ENCODE results near the gene DNAAF5.

Gene DNAAF5

DNA sequence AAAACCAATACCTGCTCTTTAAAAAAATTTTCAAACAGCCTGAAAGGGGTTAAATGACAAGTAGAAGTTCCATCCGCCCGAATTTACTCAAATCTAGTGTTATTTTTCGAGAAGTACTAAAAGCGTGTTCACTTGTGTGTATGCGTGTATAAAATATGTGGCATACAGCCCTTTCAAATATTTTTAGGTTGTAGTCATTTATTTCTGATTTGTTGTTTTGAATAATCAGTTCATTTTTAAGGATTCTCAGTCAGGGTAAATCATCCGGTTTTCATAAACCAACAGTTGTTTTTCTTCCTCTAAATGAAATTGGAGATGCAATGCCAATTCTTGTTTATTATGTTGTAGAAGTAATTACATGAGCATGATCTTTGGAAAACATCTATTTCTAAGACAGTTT is 98.9 kb downstream of the DNAAF5 start:
- DNase-seq (ENCODE audit: low read depth), result no peak
- TF ChIP-seq, protein P1, sequence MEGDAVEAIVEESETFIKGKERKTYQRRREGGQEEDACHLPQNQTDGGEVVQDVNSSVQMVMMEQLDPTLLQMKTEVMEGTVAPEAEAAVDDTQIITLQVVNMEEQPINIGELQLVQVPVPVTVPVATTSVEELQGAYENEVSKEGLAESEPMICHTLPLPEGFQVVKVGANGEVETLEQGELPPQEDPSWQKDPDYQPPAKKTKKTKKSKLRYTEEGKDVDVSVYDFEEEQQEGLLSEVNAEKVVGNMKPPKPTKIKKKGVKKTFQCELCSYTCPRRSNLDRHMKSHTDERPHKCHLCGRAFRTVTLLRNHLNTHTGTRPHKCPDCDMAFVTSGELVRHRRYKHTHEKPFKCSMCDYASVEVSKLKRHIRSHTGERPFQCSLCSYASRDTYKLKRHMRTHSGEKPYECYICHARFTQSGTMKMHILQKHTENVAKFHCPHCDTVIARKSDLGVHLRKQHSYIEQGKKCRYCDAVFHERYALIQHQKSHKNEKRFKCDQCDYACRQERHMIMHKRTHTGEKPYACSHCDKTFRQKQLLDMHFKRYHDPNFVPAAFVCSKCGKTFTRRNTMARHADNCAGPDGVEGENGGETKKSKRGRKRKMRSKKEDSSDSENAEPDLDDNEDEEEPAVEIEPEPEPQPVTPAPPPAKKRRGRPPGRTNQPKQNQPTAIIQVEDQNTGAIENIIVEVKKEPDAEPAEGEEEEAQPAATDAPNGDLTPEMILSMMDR (conservative IDR thresholded peaks at IDR 0.05; ENCODE audit: low read depth, low read length), result no peak
- no peak overlapping the region for H3K4me3 ChIP-seq (ENCODE audit: low read length)

DNA sequence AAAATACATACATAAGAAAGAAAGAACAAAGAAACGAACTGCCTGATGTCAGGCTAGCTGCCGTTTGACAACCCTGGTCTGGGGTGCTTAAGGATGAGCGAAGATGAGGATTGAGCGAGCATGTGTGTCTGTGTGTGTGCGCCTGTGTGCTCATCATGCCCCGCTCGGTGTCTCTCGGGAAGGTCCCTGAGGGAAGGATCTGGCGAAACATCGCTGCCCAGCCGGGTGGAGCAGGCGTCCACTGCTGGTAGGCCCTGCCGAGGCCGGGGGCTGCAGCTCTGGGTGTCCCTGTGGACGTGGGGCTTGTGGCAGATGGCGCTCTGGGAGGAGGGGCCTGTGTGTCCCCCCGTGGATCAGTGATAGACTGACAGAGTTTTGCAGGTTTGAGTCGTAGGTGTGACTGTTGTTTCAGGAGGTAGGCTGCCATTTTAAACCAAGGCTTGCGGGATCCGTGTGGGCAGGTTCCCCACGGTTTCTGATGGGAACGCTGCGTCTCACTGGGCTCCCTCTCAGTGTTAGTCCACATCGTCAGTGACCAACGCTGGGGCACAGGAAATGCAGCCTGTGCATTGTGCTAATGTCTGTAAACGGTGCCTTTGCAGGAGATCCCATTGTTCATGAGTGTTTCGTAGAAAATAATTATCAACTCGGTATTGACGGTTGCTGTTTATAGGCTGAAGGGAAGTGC is 99.9 kb downstream of the DNAAF5 start:
- TF ChIP-seq, protein P1 (conservative IDR thresholded peaks at IDR 0.05; ENCODE audit: low read depth, low read length), result no peak
- no peak overlapping the region for H3K4me3 ChIP-seq (ENCODE audit: low read length)
- DNase-seq (ENCODE audit: low read depth), result no peak

DNA sequence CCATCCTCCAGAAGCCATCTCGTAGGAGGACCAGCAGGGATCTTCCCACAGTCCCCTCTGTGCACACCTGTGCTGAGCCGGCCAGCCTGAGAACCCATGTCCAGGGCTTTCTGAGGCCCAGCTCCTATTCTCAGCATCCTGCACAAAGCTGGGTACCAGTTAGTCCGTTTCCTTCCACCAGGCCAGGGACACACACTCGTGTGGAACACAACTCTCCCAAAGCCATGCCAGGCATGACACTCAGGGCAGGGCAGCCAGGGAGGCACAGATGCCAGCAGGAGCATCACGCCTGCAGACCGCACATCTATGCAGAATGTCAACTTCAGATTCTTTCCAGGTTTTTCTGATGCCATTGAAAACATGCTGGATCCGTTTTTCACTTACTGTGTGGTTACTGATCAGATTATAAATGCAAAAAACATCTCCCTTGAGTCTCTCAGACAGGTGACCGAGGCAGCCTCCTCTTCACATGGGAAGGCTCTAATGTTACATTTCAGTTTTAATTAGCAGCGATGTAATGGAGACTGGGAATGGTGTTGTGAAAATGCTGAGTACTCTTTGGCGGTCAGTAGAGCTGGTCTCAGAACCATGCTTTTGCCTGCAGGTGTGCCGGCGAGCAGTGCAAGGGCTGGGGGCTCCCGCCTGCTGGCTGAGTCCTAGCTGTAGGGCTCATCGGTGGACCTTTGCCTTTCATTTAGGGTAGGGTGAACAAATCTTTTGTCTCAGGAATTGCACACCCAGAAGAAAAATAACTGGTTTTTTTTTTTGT is 102.5 kb downstream of the DNAAF5 start:
- TF ChIP-seq, protein P1 (conservative IDR thresholded peaks at IDR 0.05; ENCODE audit: low read depth, low read length), result no peak
- DNase-seq (ENCODE audit: low read depth), result no peak
- H3K4me3 ChIP-seq (ENCODE audit: low read length), result no peak overlapping the region

DNA sequence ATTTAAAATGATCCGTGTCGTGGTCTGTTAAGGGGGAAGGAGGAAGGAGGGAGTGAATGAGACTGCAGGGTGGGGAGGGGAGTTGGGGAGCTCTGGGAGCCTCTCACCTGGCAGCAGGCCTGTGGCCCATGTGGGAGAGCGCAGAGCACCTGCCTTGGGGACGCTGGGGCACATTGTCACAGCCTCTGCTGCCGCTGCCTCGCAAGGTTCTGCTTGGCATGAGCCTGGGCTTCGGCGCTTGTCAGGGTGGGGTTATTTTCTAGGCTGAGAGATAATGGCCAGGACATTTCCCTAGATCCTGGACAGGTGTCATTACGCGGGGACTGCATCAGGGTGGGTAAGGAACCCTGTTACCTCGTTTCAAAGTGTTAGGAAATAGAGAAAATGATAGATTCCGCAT is 103.6 kb downstream of the DNAAF5 start:
- no peak overlapping the region for H3K4me3 ChIP-seq (ENCODE audit: low read length)
- DNase-seq (ENCODE audit: low read depth), result no peak

DNA sequence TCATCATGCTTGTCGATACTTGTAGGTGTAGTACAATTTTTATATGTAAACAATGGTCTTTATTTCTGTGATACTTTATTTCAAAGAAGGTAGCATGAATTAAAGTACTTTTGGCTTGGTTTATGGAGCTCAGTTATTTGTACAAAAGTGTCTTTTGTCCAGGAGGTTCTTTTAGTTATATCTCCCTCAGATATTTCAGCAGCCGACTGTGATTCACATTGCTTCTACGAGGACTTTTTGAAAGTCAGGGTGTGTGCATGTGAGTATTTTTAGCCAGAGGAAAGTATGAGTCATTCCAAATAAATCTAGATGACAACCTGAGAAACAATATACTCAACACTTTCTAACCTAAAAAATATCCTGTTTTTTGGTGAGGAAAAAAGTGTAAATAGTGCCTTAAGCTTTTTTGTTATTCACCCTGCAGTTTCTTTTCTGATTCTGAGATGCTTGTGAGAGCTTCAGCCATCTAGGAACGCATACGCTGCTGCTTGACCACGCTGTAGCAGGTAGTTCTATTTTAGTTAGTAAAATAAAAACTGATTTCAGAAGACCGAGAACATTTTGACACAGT is 105.2 kb downstream of the DNAAF5 start:
- DNase-seq (ENCODE audit: low read depth), result peak; percentile 80
- TF ChIP-seq, protein P1 (conservative IDR thresholded peaks at IDR 0.05; ENCODE audit: low read depth, low read length), result no peak

More for the DNA sequence above, 103.6 kb downstream of the DNAAF5 start:
- TF ChIP-seq, protein P1 (conservative IDR thresholded peaks at IDR 0.05; ENCODE audit: low read depth, low read length), result no peak

DNA sequence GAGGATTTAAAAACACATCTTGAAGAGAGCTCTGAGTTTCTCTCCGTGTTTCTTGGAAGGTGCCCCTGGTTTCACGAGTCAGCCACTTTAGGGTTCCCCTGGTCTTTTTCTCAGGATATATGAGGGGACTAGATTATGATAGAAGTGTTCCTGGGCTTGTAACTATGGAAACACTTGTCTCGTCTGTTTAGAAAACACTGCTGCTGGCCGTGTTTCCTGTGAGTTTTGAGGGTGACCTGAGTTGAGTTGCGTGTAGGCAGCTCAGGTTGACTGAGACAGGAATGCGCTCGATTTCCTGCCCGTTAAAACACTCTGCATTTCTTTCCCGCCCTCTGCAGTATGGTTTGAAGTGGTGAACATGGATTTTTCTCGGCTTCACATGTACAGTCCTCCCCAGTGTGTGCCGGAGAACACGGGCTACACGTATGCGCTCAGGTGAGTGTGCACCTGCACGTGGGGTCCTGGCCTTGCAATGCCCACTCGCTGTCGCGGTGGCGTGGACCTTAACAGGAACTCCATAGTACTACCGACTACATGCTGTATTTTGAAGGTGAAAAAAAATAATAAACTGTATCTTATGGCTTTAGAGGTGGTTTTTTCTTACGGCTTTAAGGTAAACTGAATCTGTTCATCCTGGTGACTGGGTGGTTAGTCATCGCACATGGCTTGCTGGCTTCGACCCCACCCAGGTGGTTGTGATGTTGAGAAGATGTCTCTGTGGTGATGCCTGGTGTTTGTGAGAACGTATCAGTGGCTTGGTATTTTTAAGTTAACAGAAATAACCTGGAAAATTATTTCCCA is 105.9 kb downstream of the DNAAF5 start, which contains the start of gene SUN1:
TSS of gene SUN1 (plus strand) at position 310 of the 801 bp plus-strand sequence. CDS start at position 359, 49 bp downstream.
- peak within 1 kb of the TSS; percentile 18 for H3K4me3 ChIP-seq (ENCODE audit: low read length)
- TF ChIP-seq, protein P1 (conservative IDR thresholded peaks at IDR 0.05; ENCODE audit: low read depth, low read length), result peak; percentile 3
- DNase-seq (ENCODE audit: low read depth), result peak; percentile 70

More for the DNA sequence above, 105.2 kb downstream of the DNAAF5 start:
- peak overlapping the region; percentile 18 for H3K4me3 ChIP-seq (ENCODE audit: low read length)

Measured in retinal pigment epithelial cell (primary cell).